Measurements from ENCODE around the gene ANXA11.
"Not testable (repeated sequence)": the region's sequence is repeated elsewhere in the genome, so short reads cannot be mapped to it uniquely, and the experiment has no call there.

- not testable (repeated sequence) for TF ChIP-seq POLR2A, CTCF (IDR thresholded peaks at IDR 0.05)
Observed at GRCh38 chr10:80133687-80134086, 71.7 kb downstream of the ANXA11 start.
